ENCODE measurements around the gene SIPA1.

GRCh38 chr11:65622011-65622410 lies 15.9 kb upstream of the SIPA1 start:
- no peak for TF ChIP-seq POLR2AphosphoS5 (IDR thresholded peaks at IDR 0.05)
- no peak for TF ChIP-seq CTCF (IDR thresholded peaks at IDR 0.05)

Measured in suprapubic skin (tissue), 3 donors.